NCI-H748 treated with DMSO at 0.1 percent for 48 hours (cell line): Measurements from ENCODE around the gene TMEM196.

Experiments
- DNase-seq: peaks from one replicate; lab custom pipeline; 2025; lab: John Stamatoyannopoulos, UW

Gene TMEM196

GRCh38 chr7:19772841-19773760 lies at the start of gene TMEM196:
TSS of gene TMEM196 (minus strand) at chr7:19773617. CDS start at chr7:19772696, 921 bp downstream.
- peak; percentile 51 for DNase-seq

DNA sequence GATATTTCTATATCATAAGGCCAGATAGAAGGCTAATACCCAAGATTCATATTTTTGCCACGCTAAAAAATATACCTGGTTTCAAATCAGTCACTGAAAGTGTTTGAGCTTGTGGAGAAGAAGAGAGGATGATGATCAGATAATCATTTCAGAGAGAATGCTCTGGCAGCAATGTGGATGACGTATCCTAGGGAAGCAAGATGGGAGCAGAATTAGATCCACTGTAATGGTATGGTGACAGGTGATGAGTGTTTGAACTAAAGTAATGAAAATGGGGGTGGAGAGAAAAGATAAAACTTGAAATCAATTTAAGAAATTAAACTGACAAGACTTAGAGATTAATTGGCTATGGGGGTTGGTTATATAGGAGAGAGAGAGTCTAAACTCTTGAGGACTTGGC lies 42.7 kb upstream of the TMEM196 start:
- DNase-seq, result no peak

DNA sequence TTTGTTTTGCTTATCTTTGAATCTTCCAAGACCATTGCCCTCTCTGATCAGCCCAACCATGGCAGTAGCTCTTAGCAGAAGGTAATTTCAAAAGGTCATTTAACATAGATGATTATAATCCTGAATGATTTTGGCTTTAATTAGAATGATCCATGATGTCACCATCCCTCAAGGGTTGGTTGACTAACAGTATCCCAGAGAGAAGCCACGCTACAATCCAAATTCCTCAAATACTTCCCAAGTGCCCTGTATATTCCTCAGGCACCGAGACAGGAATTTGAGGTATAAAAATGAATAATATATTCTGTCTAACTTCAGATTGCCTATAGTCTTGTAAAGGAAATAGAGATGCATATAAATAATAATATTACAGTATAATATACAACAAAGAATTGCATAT lies 42.1 kb upstream of the TMEM196 start:
- DNase-seq, result no peak

DNA sequence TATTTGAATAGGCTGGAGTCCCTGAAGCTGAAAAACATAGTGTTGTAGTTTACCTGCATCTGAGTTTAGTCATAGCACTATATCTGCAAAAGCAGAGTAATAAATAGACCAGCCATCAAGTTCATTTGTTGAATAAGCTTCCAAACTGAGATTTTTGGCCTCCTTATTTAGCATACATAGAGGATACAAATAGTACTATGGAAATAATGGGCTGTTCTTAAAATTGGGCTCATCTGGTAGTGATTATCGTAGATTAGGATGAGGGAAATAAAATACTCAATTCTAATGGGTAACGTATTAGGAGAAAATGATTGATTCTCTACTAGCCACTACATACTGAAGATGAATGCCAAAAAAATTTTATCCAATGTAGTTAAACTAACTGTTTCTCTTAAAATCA lies 41.4 kb upstream of the TMEM196 start:
- DNase-seq, result no peak

DNA sequence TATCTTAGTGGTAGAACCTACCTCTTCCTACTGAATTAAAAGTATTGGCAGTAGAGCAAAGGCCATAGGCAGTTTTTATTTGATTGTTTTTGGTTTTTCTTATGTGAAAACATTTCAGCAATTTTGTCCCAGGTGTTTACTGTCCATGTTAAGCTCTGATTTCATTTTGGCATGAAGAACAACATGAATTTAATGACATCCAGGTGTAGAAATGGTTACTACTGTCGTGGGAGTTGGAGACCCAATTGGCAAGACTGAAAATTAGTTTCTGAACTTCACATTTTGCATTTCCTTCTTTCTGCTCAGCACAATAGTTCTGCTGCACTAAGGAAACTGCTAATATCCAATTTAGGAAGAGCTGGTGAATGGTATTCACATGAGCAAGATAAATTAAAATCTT lies 38.0 kb upstream of the TMEM196 start:
- DNase-seq, result no peak

- no peak for DNase-seq
Observed at GRCh38 chr7:19798986-19799385, 25.6 kb upstream of the TMEM196 start.

DNA sequence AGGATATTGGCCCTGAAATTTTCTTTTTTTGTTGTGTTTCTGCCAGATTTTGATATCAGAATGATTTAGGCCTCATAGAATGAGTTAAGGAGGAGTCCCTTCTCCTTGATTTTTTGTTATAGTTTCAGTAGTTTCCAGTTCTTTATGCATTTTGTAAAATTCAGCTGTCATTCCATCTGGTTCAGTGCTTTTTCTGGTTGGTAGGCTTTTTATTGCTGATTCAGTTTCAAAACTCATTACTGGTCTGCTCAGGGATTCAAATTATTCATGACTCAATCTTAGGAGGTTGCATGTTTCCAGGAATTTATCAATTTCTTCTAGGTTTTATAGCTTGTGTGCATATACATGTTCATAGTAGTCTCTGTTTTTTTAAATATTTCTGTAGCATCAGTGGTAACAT lies 10.1 kb upstream of the TMEM196 start:
- DNase-seq, result no peak

GRCh38 chr7:19776981-19777380 lies 3.6 kb upstream of the TMEM196 start:
- DNase-seq, result no peak

GRCh38 chr7:19775578-19775977 lies 2.2 kb upstream of the TMEM196 start:
- DNase-seq, result no peak

- peak; percentile 44 for DNase-seq
Observed at GRCh38 chr7:19772306-19772705, 1.1 kb downstream of the TMEM196 start.

DNA sequence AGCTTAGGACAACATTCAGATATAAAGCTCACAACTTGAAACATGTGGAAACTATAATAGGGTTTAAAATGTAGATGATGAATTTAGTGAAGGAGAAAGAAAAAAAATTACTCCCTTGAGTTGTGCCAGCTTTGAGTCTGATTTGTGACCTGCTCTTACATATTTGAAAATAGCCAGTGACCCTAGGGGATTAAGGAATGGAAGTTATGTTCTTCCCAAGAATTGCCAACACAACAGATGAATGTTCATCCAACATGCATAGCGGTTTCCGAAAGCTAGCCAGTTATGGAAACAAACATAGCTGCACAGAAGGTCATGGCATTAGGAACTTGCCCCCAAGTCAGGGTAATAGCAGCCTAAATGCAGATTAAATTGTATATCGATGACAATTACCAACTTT lies 10.8 kb downstream of the TMEM196 start:
- no peak for DNase-seq

DNA sequence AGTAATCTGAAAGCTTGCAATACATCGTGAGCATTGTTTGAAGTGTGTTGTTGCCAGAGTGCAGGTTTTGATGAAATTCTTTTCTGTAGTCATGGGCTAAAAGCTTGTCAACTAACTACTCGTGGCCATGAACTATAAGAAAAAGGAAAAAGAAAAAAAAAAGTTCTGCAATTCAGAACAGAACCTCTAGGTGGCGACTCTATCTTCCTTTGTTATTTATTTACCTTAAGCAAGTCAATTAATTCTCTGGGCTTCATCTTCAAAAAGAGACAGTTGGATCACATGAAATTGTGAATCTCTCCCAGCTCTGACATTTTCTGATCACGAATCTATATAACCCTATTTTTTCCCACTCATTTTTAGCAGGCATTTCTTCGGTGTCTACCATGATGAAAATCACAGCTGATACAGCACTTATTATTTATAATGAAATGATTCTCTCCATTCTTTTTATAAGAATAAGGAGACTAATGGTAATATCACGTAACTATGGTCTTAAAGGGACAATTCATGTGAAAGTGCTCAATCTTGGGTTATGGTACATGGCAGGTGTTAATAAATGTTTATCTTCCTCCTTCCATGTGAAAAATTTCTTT lies 18.8 kb downstream of the TMEM196 start:
- DNase-seq, result peak; percentile 46

DNA sequence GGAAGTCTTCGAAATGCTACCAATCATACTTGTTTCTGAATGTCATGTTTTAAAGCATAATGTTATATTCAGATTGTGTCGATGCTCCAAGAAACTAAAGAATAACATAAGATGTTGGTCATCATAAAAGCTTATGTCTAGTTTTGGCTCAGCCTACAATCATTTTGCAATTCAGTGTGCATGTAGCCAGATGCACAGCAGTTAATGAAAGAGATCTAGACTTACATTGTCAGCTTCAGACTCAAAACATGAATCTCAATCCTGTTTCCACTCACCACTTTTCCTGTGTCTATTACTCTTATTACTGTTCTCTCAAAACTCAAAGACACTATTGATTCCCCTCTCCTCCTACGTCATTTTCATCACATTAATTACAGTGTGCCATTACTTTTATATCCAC lies 21.4 kb downstream of the TMEM196 start:
- DNase-seq, result no peak

DNA sequence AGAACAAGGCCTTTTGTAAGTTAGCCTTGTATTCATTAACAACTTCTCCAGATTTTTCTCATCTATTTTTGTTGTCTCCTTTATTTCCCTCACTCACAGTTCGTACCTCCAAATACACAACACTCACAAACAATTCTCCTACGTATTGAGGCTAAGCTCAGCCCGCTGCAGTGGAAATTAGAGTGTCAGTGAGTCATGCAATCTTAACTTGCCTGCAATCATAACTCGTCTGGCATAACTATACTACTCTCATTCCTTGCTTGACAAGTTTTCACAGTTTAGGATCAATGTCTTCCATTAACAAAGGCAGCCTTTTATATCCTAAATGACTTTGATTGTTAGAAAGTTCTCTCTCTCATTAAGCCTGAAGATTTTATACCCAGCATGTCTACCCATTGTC lies 23.8 kb downstream of the TMEM196 start:
- no peak for DNase-seq

DNA sequence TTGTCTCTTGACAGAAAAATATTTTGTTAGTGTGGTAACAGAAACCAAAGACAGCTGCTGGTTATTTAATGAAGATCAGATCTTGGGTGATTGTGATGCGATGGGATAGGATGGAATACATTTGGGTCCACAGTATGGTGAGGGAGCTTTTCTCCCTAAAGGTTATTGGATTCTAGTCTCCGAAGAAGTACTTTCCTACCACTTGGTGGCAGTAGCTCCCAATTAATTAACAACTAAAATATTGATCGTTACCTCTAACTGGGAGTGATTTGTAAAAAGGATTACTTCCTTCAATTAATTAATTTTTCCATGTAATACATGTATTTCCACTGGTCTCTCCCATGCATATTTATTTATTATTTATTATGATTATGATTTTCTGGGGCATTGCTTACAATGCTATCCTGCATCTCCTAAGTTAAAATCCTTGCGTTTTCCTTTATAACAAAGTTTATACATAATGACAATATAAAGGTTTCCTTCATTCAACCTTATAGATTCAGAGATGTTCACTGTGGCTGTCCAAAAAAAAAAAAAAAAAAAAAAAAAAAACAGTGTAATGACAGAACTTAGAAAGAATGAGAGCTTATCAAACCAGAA lies 25.6 kb downstream of the TMEM196 start:
- DNase-seq, result peak; percentile 46

GRCh38 chr7:19744075-19744474 lies 29.3 kb downstream of the TMEM196 start:
- no peak for DNase-seq

DNA sequence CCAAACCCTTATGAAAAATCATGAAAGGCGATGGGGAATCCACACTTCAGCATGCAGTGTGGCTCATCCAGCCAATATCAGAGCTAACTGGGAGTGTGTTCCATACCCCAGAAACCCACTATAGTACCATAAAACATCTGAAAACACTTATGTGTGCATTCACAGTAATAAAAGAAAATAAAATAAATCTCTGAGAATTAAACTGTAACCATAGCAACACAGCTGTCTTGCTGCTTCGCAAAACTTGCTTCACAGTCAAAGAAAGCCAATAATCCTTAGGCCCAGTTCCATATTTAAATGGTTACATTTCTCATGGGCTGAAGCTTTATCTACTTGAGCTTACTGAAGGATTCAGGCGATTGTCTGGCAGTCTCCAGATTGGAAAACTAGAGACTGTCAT lies 44.7 kb downstream of the TMEM196 start:
- DNase-seq, result no peak

GRCh38 chr7:19725770-19726169 lies 47.6 kb downstream of the TMEM196 start:
- no peak for DNase-seq

- no peak for DNase-seq
Observed at GRCh38 chr7:19715499-19715898, 57.9 kb downstream of the TMEM196 start.

DNA sequence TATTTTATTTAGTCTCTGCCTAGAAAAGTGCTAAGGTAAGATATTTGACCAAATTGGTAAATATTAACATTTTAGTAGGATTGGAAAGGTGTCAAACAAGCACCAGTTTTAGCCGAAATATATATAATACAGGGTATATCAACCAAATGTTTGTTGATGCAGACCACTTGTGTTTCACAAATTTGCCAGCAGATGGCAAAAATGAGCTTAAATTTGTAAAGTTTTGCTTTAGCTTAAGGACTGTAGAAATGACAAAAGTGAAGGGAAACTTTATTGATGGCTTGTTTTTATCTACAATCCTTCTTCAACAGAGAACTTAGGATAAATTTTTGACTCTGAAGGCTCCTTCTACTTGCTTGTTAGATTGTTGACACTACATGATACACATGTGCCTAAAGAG lies 59.7 kb downstream of the TMEM196 start:
- no peak for DNase-seq

DNA sequence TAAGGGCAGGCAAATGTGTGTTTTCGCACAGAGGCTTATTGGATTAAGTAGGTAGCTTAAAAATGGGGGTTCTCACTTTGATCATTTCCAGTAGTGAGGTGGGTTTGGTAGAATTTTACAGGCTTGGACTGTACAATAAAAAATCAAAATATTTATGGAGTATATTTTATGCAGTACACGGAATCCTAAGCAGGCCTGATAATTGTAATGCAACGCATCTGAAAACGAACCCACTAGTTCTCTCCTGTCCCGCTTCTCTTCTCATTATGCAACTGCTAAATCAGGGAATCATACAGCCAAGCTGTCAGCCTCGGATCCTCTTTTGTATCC lies 64.2 kb downstream of the TMEM196 start:
- DNase-seq, result no peak

DNA sequence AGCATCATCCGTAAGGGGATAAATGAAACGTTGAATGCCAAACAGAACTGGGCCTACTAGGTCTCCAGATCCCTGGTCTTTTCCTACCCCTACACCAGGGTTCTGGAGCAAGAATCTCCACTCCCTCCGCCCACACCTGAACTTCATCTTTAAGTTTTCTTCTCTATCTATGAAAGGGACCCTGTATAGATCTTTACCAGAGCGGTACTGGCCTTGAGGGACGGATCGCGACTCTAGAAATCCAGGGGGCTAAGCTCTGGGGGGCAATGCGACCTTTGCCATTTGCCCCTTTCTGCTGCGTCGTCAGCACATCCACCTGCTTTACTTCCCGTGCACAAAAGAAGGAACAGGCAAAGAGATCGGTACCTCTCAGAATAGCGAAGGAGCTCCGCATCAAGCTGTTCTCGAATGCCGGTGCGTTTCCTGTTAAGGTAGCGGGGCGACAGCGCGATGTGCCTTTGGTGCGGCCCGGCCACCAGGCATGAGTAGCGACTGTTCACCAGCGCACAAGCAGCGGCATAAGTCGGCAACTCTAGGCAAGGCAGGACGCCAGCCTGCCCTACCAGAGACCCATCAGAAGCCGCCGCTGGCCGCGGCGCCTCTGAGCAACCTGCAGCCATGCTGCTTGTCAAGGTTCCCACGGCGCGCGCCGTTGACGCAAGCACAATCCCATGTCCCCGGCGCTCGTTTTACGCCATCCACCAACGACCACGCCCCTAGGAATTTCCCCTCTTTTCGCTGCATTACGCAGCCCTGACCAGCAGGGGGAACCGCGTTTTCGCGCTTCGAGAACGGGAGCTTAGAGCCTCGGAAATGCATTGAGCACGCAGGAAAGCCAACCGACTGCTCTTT lies 64.8 kb downstream of the TMEM196 start, which contains the start of gene POLR1F:
Gene POLR1F, minus strand, starts transcription at position 641 of the 852 bp plus-strand sequence. Its CDS starts 21 bp downstream, at position 620.
- peak; percentile 92 for DNase-seq
